Astrocyte (in vitro differentiated cells and primary cell): ENCODE data around the gene HPSE2. TPM values are rescaled to one million over a fixed set of nuclear protein-coding genes. Genes with fewer than 3 reads are reported as not detected.

Source experiments
- DNase-seq: peaks from one replicate; pipeline ENCODE4 v3.0.0-alpha.2; 2010; ENCODE audit warnings: low read depth
- FAIRE-seq: peaks from 2 replicates; lab custom pipeline; 2011; peaks lifted over from hg19 to GRCh38; lab: Jason Lieb, UNC
- H2AFZ ChIP-seq: 2 replicates; pipeline ENCODE4 v1.6.0; 2012; ENCODE audit warnings: low read depth, low read length, inconsistent platforms
- H3K27ac ChIP-seq: 2 replicates; pipeline ENCODE4 v1.5.1; 2011; ENCODE audit warnings: low read depth, low read length, inconsistent platforms
- H3K27me3 ChIP-seq: 2 replicates; pipeline ENCODE4 v1.6.0; 2011; ENCODE audit warnings: low read length, inconsistent platforms; ENCODE audit not compliant: insufficient read depth
- H3K36me3 ChIP-seq: 2 replicates; pipeline ENCODE4 v1.5.1; 2011; ENCODE audit warnings: low read length, inconsistent platforms; ENCODE audit not compliant: insufficient read depth
- H3K4me1 ChIP-seq: 2 replicates; pipeline ENCODE4 v1.5.1; 2011; ENCODE audit warnings: low read length, inconsistent platforms; ENCODE audit not compliant: insufficient read depth
- H3K4me2 ChIP-seq: 2 replicates; pipeline ENCODE4 v1.6.0; 2012; ENCODE audit warnings: low read length, inconsistent platforms
- H3K4me3 ChIP-seq: 2 replicates; pipeline ENCODE4 v1.5.1; 2011; ENCODE audit warnings: low read depth, mild to moderate bottlenecking, low read length, inconsistent platforms; ENCODE audit not compliant: insufficient read depth
- H3K79me2 ChIP-seq: 2 replicates; pipeline ENCODE4 v1.6.0; 2012; ENCODE audit warnings: mild to moderate bottlenecking, low read length, inconsistent platforms; ENCODE audit not compliant: insufficient read depth
- H3K9ac ChIP-seq: 2 replicates; pipeline ENCODE4 v1.6.0; 2012; ENCODE audit warnings: mild to moderate bottlenecking, low read length, inconsistent platforms
- H3K9me3 ChIP-seq: 2 replicates; pipeline ENCODE4 v1.5.1; 2012; ENCODE audit warnings: low read depth, mild to moderate bottlenecking, low read length, inconsistent platforms; ENCODE audit not compliant: insufficient read depth
- H4K20me1 ChIP-seq: 2 replicates; pipeline ENCODE4 v1.6.0; 2012; ENCODE audit warnings: low read length, inconsistent platforms; ENCODE audit not compliant: insufficient read depth
- H3K27ac Mint-ChIP-seq: one replicate; pipeline ENCODE4 v1.8.0; 2021; ENCODE audit warnings: mild to moderate bottlenecking, mixed read lengths; ENCODE audit not compliant: unreplicated experiment
- H3K27me3 Mint-ChIP-seq: one replicate; pipeline ENCODE4 v1.8.0; 2021; ENCODE audit warnings: low read depth, mixed read lengths; ENCODE audit not compliant: unreplicated experiment
- H3K36me3 Mint-ChIP-seq: one replicate; pipeline ENCODE4 v1.8.0; 2021; ENCODE audit warnings: low read depth, mixed read lengths; ENCODE audit not compliant: unreplicated experiment
- H3K4me1 Mint-ChIP-seq: one replicate; pipeline ENCODE4 v1.8.0; 2021; ENCODE audit warnings: low read depth, mixed read lengths; ENCODE audit not compliant: unreplicated experiment
- H3K4me3 Mint-ChIP-seq: one replicate; pipeline ENCODE4 v1.8.0; 2021; ENCODE audit warnings: mild to moderate bottlenecking, moderate library complexity, mixed read lengths; ENCODE audit not compliant: unreplicated experiment
- H3K9me3 Mint-ChIP-seq: one replicate; pipeline ENCODE4 v1.8.0; 2021; ENCODE audit warnings: mild to moderate bottlenecking, mixed read lengths; ENCODE audit not compliant: unreplicated experiment
- CTCF ChIP-seq: IDR thresholded peaks from 2 replicates; pipeline ENCODE4 v1.5.1; 2011; ENCODE audit warnings: low read depth, mild to moderate bottlenecking, inconsistent platforms, low read length, moderate library complexity; ENCODE audit not compliant: insufficient read depth
- EZH2 ChIP-seq: IDR thresholded peaks from 2 replicates; pipeline ENCODE4 v1.6.1; 2012; ENCODE audit warnings: mild to moderate bottlenecking, low read length, inconsistent platforms; ENCODE audit not compliant: insufficient read depth
- total RNA-seq: library from RNA; stranded (reverse); gene quantifications from 2 replicates; pipeline ENCODE4 v1.2.1, GENCODE V29; 2021

The HPSE2 gene
- total RNA-seq, 1 donor from 2014 or later: 0.14 TPM

DNA sequence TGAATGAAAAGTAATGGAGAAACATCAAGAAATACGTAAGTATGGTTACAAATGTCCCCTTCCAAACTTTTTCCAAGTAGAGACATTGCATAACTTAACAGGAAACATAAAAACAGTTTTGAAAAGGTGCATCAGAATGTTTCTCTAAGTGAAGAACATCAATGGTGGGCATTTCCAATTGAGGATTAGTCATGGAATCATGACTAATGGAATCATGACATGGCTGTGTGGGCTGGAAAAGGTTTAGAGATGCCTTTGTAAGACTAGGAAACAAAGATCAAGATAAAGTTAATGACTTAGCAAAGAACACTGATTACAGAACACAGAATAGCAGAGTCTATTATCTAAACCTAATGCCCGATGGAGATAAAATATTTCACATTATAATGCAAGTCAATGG lies 272.0 kb downstream of the HPSE2 start:
- no peak for FAIRE-seq
- Histone ChIP-seq H3K36me3 (no peaks in the 10 kb centered on the region), H3K4me3 (no peak overlapping the region), H3K27me3 (no peaks in the 10 kb centered on the region), H3K4me1 (peaks cover 8% of the 10 kb centered on the region), H3K4me2 (no peak overlapping the region), H4K20me1 (no peaks in the 10 kb centered on the region), H3K79me2 (no peaks in the 10 kb centered on the region), H3K9me3 (no peaks in the 10 kb centered on the region), H2AFZ (no peak overlapping the region), H3K9ac (no peak overlapping the region), H3K27ac (no peak overlapping the region)
- H3K9me3 Mint-ChIP-seq: no peaks in the 10 kb centered on the region
- H3K36me3 Mint-ChIP-seq: no peaks in the 10 kb centered on the region
- no peak overlapping the region for H3K27ac Mint-ChIP-seq
- no peak overlapping the region for H3K4me3 Mint-ChIP-seq
- no peak for TF ChIP-seq CTCF
- no peak for TF ChIP-seq EZH2
- H3K4me1 Mint-ChIP-seq: peaks cover 28% of the 10 kb centered on the region
- no peak for DNase-seq
- no peaks in the 10 kb centered on the region for H3K27me3 Mint-ChIP-seq

DNA sequence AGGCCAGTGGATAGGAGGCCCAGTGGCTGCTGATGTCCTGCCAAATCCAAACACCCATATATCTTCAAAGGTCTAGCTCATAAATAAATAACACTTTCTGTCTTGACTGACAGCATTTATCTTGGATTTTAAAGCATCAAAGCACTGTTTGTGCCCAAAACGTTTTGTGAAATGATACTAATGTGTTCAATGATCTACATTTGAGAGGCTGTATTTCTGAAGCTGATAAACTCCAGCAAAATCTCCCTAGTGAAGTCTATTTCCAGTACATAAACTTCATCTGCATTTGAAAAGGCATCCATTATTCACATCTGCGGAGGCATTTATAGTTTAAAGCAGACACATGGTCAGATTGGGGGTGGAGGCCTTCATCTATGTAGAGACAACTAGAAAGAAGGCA lies 276.3 kb downstream of the HPSE2 start:
- no peak overlapping the region for H3K27ac ChIP-seq
- FAIRE-seq: no peak

More for the DNA sequence above, 276.3 kb downstream of the HPSE2 start:
- Histone ChIP-seq H3K9me3 (no peaks in the 10 kb centered on the region), H3K4me3 (no peak overlapping the region), H4K20me1 (no peaks in the 10 kb centered on the region), H3K36me3 (no peaks in the 10 kb centered on the region), H3K79me2 (no peaks in the 10 kb centered on the region), H3K4me1 (peaks cover 19% of the 10 kb centered on the region), H3K4me2 (no peak overlapping the region), H2AFZ (no peak overlapping the region), H3K27me3 (no peaks in the 10 kb centered on the region), H3K9ac (no peak overlapping the region)
- Mint-ChIP-seq H3K36me3 (no peaks in the 10 kb centered on the region), H3K27ac (peak overlapping the region; percentile 41), H3K4me3 (no peak overlapping the region), H3K9me3 (no peaks in the 10 kb centered on the region), H3K27me3 (no peaks in the 10 kb centered on the region), H3K4me1 (peaks cover 39% of the 10 kb centered on the region)
- no peak for TF ChIP-seq CTCF
- TF ChIP-seq EZH2: no peak
- DNase-seq: no peak
